Stomach (tissue), 9 donors: ENCODE data around the gene EML4. TPM values are rescaled to one million over a fixed set of nuclear protein-coding genes. Genes with fewer than 3 reads are reported as not detected.

ENCODE experiments used
- DNase-seq, 2 donors: peaks; one replicate each; pipeline versions ENCODE4 v3.0.0 to v3.0.0-alpha.2; 2013 to 2019
- H3K27ac ChIP-seq, 5 donors: fragments of 200-600 bp in 4 of 5; sonication (generic) in 4 of 5; one replicate each; pipeline ENCODE4 v1.5.1; 2013 to 2019; ENCODE audit warnings: mild to moderate bottlenecking in 1 of 5, moderate library complexity in 1 of 5
- H3K27me3 ChIP-seq, 3 donors: fragments of 200-600 bp; sonication (generic); one replicate each; pipeline ENCODE4 v1.5.1; 2017 to 2019; ENCODE audit warnings: mixed run types in 1 of 3
- H3K36me3 ChIP-seq, 4 donors: fragments of 200-600 bp; sonication (generic); 1 replicate in 3 of 4; 2 replicates in 1 of 4; pipeline ENCODE4 v1.5.1; 2016 to 2019
- H3K4me1 ChIP-seq, 4 donors: fragments of 200-600 bp; sonication (generic); one replicate each; pipeline ENCODE4 v1.5.1; 2016 to 2019
- H3K4me3 ChIP-seq, 4 donors: fragments of 200-600 bp; sonication (generic) in 3 of 4; one replicate each; pipeline ENCODE4 v1.5.1; 2016 to 2019; ENCODE audit warnings: mild to moderate bottlenecking in 1 of 4
- H3K9me3 ChIP-seq, 4 donors: fragments of 200-600 bp; sonication (generic); one replicate each; pipeline ENCODE4 v1.5.1; 2016 to 2019
- CTCF ChIP-seq, 7 experiments: fragments of 450-650 bp in 4 of 7; fragments of 200-600 bp in 3 of 7; sonication (generic) in 3 of 7; IDR thresholded peaks; one replicate each; pipeline ENCODE4 v1.5.1; 2016 to 2019; ENCODE audit warnings: antibody characterized with exemption in 7 of 7, control low read depth in 2 of 7, mild to moderate bottlenecking in 1 of 7
- EP300 ChIP-seq: sonication (generic); formaldehyde crosslinking; IDR thresholded peaks from one replicate; pipeline ENCODE4 v1.6.1; 2017; ENCODE audit warnings: antibody characterized with exemption
- POLR2A ChIP-seq, 4 donors: fragments of 450-650 bp; IDR thresholded peaks; one replicate each; pipeline ENCODE4 v1.6.1; 2016; ENCODE audit warnings: antibody characterized with exemption in 4 of 4, control low read depth in 2 of 4, mild to moderate bottlenecking in 1 of 4, moderate library complexity in 1 of 4
- POLR2AphosphoS5 ChIP-seq, 3 donors: sonication (generic); formaldehyde crosslinking; IDR thresholded peaks; one replicate each; pipeline ENCODE4 v1.6.1; 2016; ENCODE audit warnings: antibody characterized with exemption in 3 of 3
- WGBS, 5 donors: extraction: QIAGEN DNeasy Blood & Tissue Kit in 3 of 5; methylation state at CpG; one replicate each; pipeline versions ENCODE4 v1.1.5 to v1.1.7; 2013 to 2018; 5-methylcytosine and 5-hydroxymethylcytosine counted together
- intact Hi-C: fragments of 100-400 bp; cut with DNase I; formaldehyde crosslinking; loops from one replicate; pipeline ENCODE4 v1.15.1; 2023; ENCODE audit warnings: low total_unique reads
- polyA plus RNA-seq, 3 donors: library from polyadenylated mRNA; stranded (reverse); fragments of 200-250 nt; gene quantifications; one replicate each; pipeline ENCODE4 v1.2.3, GENCODE V29; 2013
- total RNA-seq, 5 donors: library from RNA; depleted of rRNA; stranded (reverse); fragments of >200 nt; gene quantifications; one replicate each; pipeline versions ENCODE4 v1.1.0 to v1.2.3, GENCODE V29; 2014 to 2016
- donor health status: healthy with polysubstance abuse.
- donor health status: Bipolar disorder and iron deficiency.
- donor health status: healthy.

The EML4 gene
- total and polyA plus RNA-seq, 8 donors = 10.2 to 292 (median 28.6) TPM

DNA sequence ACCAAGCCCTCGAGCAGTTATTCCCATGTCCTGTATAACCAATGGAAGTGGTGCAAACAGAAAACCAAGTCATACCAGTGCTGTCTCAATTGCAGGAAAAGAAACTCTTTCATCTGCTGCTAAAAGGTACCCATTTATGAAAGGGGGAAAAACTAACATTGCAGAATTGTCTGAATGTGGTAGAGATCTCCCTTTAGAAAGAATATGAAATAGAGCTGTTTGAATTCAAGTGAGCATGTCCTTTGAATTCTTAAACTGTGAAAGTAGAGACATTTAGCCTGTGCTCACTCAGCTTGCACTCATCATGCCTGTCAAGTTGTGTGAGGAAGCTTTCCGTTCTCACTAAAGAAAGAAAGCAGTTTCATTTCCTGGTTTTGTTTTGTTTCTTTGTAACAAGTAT is 87.4 kb downstream of the EML4 start:
- intact Hi-C loops = no loop called here
- H3K4me1 ChIP-seq = peaks cover 0 to 13% (median 2%) of the 10 kb centered on the region in 4 donors
- no peaks in the 10 kb centered on the region for H3K27me3 ChIP-seq
- no peaks in the 10 kb centered on the region for H3K9me3 ChIP-seq
- H3K4me3 ChIP-seq = no peak overlapping the region
- peaks cover 3 to 20% (median 13%) of the 10 kb centered on the region in 4 donors for H3K36me3 ChIP-seq
- 72 to 85% (median 73%) methylated on average over 2 of the region's 2 CpGs for WGBS, 5 donors
- DNase-seq = peak in 1 of 2 donors; percentile 33
- H3K27ac ChIP-seq = no peak overlapping the region
- no peak for TF ChIP-seq POLR2A (IDR thresholded peaks at IDR 0.05)
- TF ChIP-seq CTCF (IDR thresholded peaks at IDR 0.05) = no peak
- TF ChIP-seq POLR2AphosphoS5 (IDR thresholded peaks at IDR 0.05) = no peak
- no peak for TF ChIP-seq EP300

GRCh38 chr2:42261518-42262195 is 92.5 kb downstream of the EML4 start:
- no peaks in the 10 kb centered on the region for H3K9me3 ChIP-seq
- no peak for DNase-seq
- H3K4me3 ChIP-seq = no peak overlapping the region
- no peaks in the 10 kb centered on the region for H3K4me1 ChIP-seq
- 92 to 95% (median 94%) methylated on average over 3 of the region's 3 CpGs for WGBS, 5 donors
- H3K36me3 ChIP-seq = peaks cover 12 to 49% (median 37%) of the 10 kb centered on the region in 4 donors
- no peak overlapping the region for H3K27ac ChIP-seq
- TF ChIP-seq EP300 = no peak
- no peak for TF ChIP-seq CTCF (IDR thresholded peaks at IDR 0.05)
- no peak for TF ChIP-seq POLR2A (IDR thresholded peaks at IDR 0.05)
- TF ChIP-seq POLR2AphosphoS5 (IDR thresholded peaks at IDR 0.05) = no peak
- no peaks in the 10 kb centered on the region for H3K27me3 ChIP-seq
- intact Hi-C loops = no loop called here

DNA sequence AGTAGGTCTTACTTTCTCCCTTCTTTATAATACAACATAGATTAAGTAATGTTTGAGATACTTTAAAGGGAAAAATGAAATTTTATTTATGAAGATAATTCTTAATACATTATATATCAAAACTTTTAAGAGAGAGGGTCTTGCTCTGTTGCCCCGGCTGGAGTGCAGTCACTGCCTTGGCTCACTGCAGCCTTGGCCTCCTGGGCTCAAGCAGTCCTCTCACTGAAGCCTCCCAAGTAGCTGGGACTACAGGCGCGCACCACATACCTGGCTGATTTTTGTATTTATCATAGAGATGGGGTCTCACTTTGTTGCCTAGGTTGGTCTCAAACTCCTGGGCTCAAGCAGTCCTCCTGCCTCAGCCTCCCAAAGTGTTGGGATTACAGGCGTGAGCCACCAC is 97.1 kb downstream of the EML4 start:
- Histone ChIP-seq H3K27ac (no peak overlapping the region), H3K4me1 (peaks cover 0 to 6% (median 2%) of the 10 kb centered on the region in 4 donors), H3K36me3 (peaks cover 9 to 52% (median 29%) of the 10 kb centered on the region in 4 donors), H3K4me3 (no peak overlapping the region), H3K9me3 (no peaks in the 10 kb centered on the region), H3K27me3 (no peaks in the 10 kb centered on the region)
- TF ChIP-seq POLR2AphosphoS5 (IDR thresholded peaks at IDR 0.05) (no peak), EP300 (no peak), POLR2A (IDR thresholded peaks at IDR 0.05) (no peak), CTCF (IDR thresholded peaks at IDR 0.05) (no peak)
- DNase-seq = no peak
- intact Hi-C loops = no loop called here
- 94 to 99% (median 97%) methylated on average over 4 of the region's 4 CpGs for WGBS, 5 donors

DNA sequence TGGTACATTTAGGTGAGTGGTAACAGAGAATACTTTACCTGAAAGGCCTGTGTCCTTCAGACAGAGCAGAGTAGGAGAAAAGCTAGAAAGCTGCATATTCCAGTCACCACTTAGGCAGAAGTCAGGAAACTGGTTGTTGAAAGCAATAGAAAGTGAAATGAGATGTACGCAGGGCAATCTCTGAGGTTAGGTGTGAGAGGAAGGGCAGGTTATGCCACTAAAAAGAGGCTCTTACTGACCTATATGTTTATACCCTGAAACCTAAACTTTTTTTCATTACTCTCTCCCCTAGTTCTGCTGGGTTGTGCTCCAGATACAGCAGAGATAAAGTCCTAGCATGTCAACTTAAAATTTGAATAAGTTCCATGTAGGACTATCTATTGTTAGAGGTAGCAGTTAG is 98.4 kb downstream of the EML4 start:
- peaks cover 0 to 6% (median 2%) of the 10 kb centered on the region in 4 donors for H3K4me1 ChIP-seq
- no peaks in the 10 kb centered on the region for H3K27me3 ChIP-seq
- no peak for TF ChIP-seq EP300
- no peak for TF ChIP-seq POLR2AphosphoS5 (IDR thresholded peaks at IDR 0.05)
- no peak for TF ChIP-seq POLR2A (IDR thresholded peaks at IDR 0.05)
- no peak for TF ChIP-seq CTCF (IDR thresholded peaks at IDR 0.05)
- H3K27ac ChIP-seq = no peak overlapping the region
- H3K36me3 ChIP-seq = peaks cover 9 to 45% (median 20%) of the 10 kb centered on the region in 4 donors
- no peak overlapping the region for H3K4me3 ChIP-seq
- 0 to 81% (median 48%) methylated on average over 1 of the region's 1 CpG for WGBS, 5 donors
- H3K9me3 ChIP-seq = no peaks in the 10 kb centered on the region
- no peak for DNase-seq
- intact Hi-C loops = no loop called here
